Spleen (tissue), 11 donors: ENCODE measurements around the gene SYNC. TPM values are rescaled to one million over a fixed set of nuclear protein-coding genes. Genes with fewer than 3 reads are reported as not detected.
A peak's percentile ranks its signal among the peaks of the same experiment; 100 is the strongest.

Source experiments
- DNase-seq: peaks from one replicate; pipeline ENCODE4 v3.0.0-alpha.2; 2020
- H3K27ac ChIP-seq, 8 donors: fragments of 200-600 bp; sonication (generic) in 7 of 8; 1 replicate in 4 of 8; 2 replicates in 4 of 8; pipeline versions ENCODE4 v1.5.0 to v1.8.0; 2016 to 2021; ENCODE audit warnings: inconsistent platforms in 4 of 8, mild to moderate bottlenecking in 4 of 8, moderate library complexity in 1 of 8
- H3K27me3 ChIP-seq, 7 donors: fragments of 200-600 bp; sonication (generic) in 6 of 7; replicated peaks in 1 of 7; 1 replicate in 4 of 7; 2 replicates in 3 of 7; pipeline versions ENCODE4 v1.5.0 to v1.8.0; 2016 to 2021; ENCODE audit warnings: inconsistent platforms in 3 of 7, mild to moderate bottlenecking in 1 of 7
- H3K36me3 ChIP-seq, 6 donors: fragments of 200-600 bp; sonication (generic) in 5 of 6; 1 replicate in 4 of 6; 2 replicates in 2 of 6; pipeline versions ENCODE4 v1.5.0 to v1.8.0; 2016 to 2021; ENCODE audit warnings: inconsistent platforms in 2 of 6
- H3K4me1 ChIP-seq, 6 donors: fragments of 200-600 bp; sonication (generic) in 5 of 6; 1 replicate in 3 of 6; 2 replicates in 3 of 6; pipeline versions ENCODE4 v1.5.0 to v1.8.0; 2016 to 2021; ENCODE audit warnings: inconsistent platforms in 3 of 6
- H3K4me3 ChIP-seq, 8 donors: fragments of 200-600 bp; sonication (generic) in 7 of 8; 1 replicate in 4 of 8; 2 replicates in 4 of 8; pipeline versions ENCODE4 v1.5.0 to v1.8.0; 2016 to 2021; ENCODE audit warnings: inconsistent platforms in 4 of 8, mild to moderate bottlenecking in 4 of 8, moderate library complexity in 2 of 8
- H3K9me3 ChIP-seq, 8 donors: fragments of 200-600 bp; sonication (generic) in 7 of 8; 1 replicate in 4 of 8; 2 replicates in 4 of 8; pipeline versions ENCODE4 v1.5.0 to v1.8.0; 2016 to 2021; ENCODE audit warnings: inconsistent platforms in 4 of 8
- POLR2A ChIP-seq, 3 donors: fragments of 450-650 bp; IDR thresholded peaks; one replicate each; pipeline ENCODE4 v1.5.1; 2017; ENCODE audit warnings: antibody characterized with exemption in 3 of 3, mild to moderate bottlenecking in 1 of 3
- POLR2AphosphoS5 ChIP-seq, 3 donors: sonication (generic); formaldehyde crosslinking; IDR thresholded peaks; one replicate each; pipeline ENCODE4 v1.5.1; 2017; ENCODE audit warnings: antibody characterized with exemption in 3 of 3
- WGBS, 5 donors: extraction: QIAGEN DNeasy Blood & Tissue Kit in 3 of 5; methylation state at CpG; one replicate each; pipeline versions ENCODE4 v1.1.5 to v1.1.7; 2013 to 2018; 5-methylcytosine and 5-hydroxymethylcytosine counted together
- intact Hi-C: fragments of 100-400 bp; cut with DNase I; formaldehyde crosslinking; loops from one replicate; pipeline ENCODE4 v1.15.0; 2023; ENCODE audit warnings: low total_unique reads
- polyA plus RNA-seq, 3 donors: library from polyadenylated mRNA; stranded (reverse); fragments of 200-250 nt; gene quantifications; one replicate each; pipeline ENCODE4 v1.2.1, GENCODE V29; 2013
- total RNA-seq, 7 donors: library from RNA; depleted of rRNA in 3 of 7; stranded (reverse); fragments of >200 nt in 3 of 7; fragmentation: NEBNext Ultra II Directional in 4 of 7; extraction: Animal tissue kit (Norgen Biotek cat#: 25700) in 4 of 7; gene quantifications; one replicate each; pipeline versions ENCODE4 v1.1.0 to v1.2.1, GENCODE V29; 2016 to 2021
- TF ChIP-seq, protein P1 (sequence below), 11 experiments: fragments of 200-600 bp in 7 of 11; fragments of 450-650 bp in 4 of 11; sonication (generic) in 4 of 11; IDR thresholded peaks in 8 of 11; conservative IDR thresholded peaks in 3 of 11; 1 replicate in 7 of 11; 2 replicates in 4 of 11; pipeline versions ENCODE4 v1.4.0 to v1.8.0; 2016 to 2021; ENCODE audit warnings: antibody characterized with exemption in 11 of 11, inconsistent platforms in 4 of 11, mild to moderate bottlenecking in 1 of 11
- donor health status: healthy with polysubstance abuse.
- donor health status: DM: no; HTN: no; CAD: no; lungs with moderate emphysema.
- donor health status: DM: no; HTN: no; CAD: no.
- donor health status: Bipolar disorder and iron deficiency.
- donor health status: healthy.
- donor health status: DM: no; HTN: no; CAD: no.
- donor health status: DM: yes; HTN: yes; CAD: no.

Gene SYNC
- total and polyA plus RNA-seq, 10 donors, result 1.2 to 9.2 (median 5.6) TPM

DNA sequence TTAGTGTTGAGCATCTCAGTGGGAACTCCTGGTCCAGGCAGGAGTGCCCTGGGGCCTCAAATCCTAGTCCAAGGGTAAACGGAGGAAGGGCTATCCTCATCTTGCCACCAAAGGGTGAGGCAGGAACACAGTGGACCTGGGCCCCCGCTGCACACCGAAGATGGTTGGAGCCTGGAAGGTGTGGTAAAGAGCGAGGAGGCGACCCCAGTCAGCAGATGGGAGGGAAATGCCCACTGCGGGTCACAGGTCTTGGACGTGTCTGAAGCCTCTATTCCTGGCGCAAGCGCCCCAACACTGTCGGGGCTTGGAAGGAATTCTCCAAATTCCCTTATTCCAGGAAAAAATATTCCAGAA is 38.5 kb upstream of the SYNC start:
- 37 to 46% (median 45%) methylated on average over 7 to 10 of the region's 10 CpGs for WGBS, 5 donors
- no peak for DNase-seq
- Histone ChIP-seq H3K36me3 (no peaks in the 10 kb centered on the region), H3K4me3 (peak overlapping the region in 7 of 8 donors; percentile 33 to 73 (median 47)), H3K27ac (peak overlapping the region in 1 of 8 donors; percentile 33), H3K27me3 (peaks cover 0 to 36% (median 12%) of the 10 kb centered on the region in 7 donors), H3K9me3 (no peaks in the 10 kb centered on the region), H3K4me1 (peaks cover 4 to 31% (median 19%) of the 10 kb centered on the region in 6 donors)
- intact Hi-C loops, result no loop called here
- TF ChIP-seq POLR2A (IDR thresholded peaks at IDR 0.05), result no peak
- no peak for TF ChIP-seq POLR2AphosphoS5 (IDR thresholded peaks at IDR 0.05)
- TF ChIP-seq, protein P1, sequence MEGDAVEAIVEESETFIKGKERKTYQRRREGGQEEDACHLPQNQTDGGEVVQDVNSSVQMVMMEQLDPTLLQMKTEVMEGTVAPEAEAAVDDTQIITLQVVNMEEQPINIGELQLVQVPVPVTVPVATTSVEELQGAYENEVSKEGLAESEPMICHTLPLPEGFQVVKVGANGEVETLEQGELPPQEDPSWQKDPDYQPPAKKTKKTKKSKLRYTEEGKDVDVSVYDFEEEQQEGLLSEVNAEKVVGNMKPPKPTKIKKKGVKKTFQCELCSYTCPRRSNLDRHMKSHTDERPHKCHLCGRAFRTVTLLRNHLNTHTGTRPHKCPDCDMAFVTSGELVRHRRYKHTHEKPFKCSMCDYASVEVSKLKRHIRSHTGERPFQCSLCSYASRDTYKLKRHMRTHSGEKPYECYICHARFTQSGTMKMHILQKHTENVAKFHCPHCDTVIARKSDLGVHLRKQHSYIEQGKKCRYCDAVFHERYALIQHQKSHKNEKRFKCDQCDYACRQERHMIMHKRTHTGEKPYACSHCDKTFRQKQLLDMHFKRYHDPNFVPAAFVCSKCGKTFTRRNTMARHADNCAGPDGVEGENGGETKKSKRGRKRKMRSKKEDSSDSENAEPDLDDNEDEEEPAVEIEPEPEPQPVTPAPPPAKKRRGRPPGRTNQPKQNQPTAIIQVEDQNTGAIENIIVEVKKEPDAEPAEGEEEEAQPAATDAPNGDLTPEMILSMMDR (IDR thresholded peaks at IDR 0.05 in 8 of 11, conservative IDR thresholded peaks at IDR 0.05 in 3 of 11), result no peak

DNA sequence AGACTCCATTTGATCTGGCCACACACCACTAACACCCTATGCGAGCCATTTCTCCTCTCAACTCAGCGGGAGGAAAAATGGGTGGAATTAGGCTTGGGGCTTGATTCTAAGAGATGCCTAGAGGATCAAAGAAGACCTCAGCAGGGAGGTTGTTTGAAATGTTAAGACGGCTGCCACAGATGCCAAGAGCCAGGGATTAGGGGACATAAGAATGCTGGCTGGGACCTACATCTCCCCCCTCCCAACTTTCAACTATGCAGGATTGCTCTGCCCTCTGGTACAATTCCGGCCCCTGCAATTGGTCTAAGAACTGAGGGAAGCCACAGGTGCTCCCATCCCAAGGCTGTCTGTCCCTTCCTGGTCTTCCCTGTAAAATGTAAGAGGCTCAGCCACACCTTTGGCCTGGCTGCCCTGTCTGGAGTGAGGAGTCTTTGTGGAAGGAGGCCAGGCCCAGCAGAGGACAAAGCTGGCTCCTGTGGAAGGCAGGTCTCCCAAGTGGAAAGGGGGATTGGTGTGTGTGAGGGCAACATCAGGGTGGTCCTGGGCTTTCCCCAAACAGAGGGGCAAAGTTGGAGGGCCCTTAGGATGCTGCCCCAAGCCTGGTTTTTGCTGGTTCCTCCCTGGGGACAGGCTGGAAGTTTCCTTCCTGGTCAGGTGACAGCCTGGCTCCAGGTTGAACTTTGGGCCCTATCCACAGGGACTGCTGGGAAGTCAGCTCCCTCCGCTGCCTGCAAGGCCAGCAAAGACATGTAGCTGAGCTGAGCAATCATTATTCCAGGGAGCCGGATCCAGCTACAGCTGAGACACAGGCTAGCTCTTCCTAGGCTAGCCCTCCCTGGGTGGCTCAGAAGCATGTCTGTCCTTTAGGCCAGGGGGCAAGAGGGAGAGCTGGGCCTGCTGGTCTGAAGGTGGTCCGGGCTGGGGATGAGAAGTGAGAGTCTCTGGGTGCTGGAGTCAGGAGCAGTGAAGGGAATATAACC is 34.5 kb upstream of the SYNC start:
- TF ChIP-seq POLR2AphosphoS5 (IDR thresholded peaks at IDR 0.05), result no peak
- TF ChIP-seq POLR2A (IDR thresholded peaks at IDR 0.05), result no peak
- TF ChIP-seq, protein P1 (IDR thresholded peaks at IDR 0.05 in 8 of 11, conservative IDR thresholded peaks at IDR 0.05 in 3 of 11), result no peak
- no peaks in the 10 kb centered on the region for H3K9me3 ChIP-seq
- H3K36me3 ChIP-seq, result no peaks in the 10 kb centered on the region
- intact Hi-C loops, result no loop called here
- H3K4me3 ChIP-seq, result no peak overlapping the region
- DNase-seq, result no peak
- H3K27ac ChIP-seq, result no peak overlapping the region
- peaks cover 0 to 20% (median 9%) of the 10 kb centered on the region in 7 donors for H3K27me3 ChIP-seq
- WGBS, 5 donors, result 89 to 97% (median 93%) methylated on average over 5 to 7 of the region's 7 CpGs
- peaks cover under 1 to 13% (median 10%) of the 10 kb centered on the region in 6 donors for H3K4me1 ChIP-seq

GRCh38 chr1:32733582-32734321 is 31.2 kb upstream of the SYNC start:
- no peaks in the 10 kb centered on the region for H3K4me1 ChIP-seq
- no peaks in the 10 kb centered on the region for H3K9me3 ChIP-seq
- 62 to 79% (median 69%) methylated on average over 9 of the region's 9 CpGs for WGBS, 5 donors
- no peaks in the 10 kb centered on the region for H3K36me3 ChIP-seq
- no peak overlapping the region for H3K27ac ChIP-seq
- peaks cover 0 to 3% (median 0%) of the 10 kb centered on the region in 7 donors for H3K27me3 ChIP-seq
- no peak overlapping the region for H3K4me3 ChIP-seq
- no peak for DNase-seq
- TF ChIP-seq, protein P1 (IDR thresholded peaks at IDR 0.05 in 8 of 11, conservative IDR thresholded peaks at IDR 0.05 in 3 of 11), result no peak
- no peak for TF ChIP-seq POLR2AphosphoS5 (IDR thresholded peaks at IDR 0.05)
- TF ChIP-seq POLR2A (IDR thresholded peaks at IDR 0.05), result no peak
- intact Hi-C loops, result no loop called here
